Neural progenitor cell (in vitro differentiated cells): ENCODE results near the gene SLC12A7. TPM values are rescaled to one million over a fixed set of nuclear protein-coding genes. Genes with fewer than 3 reads are reported as not detected.

Experiments used
- DNase-seq: peaks from one replicate; pipeline ENCODE4 v3.0.0-alpha.2; 2016; ENCODE audit warnings: low spot score
- H2AFZ ChIP-seq: fragments of 200-600 bp; sonication (generic); replicated peaks from 2 replicates; pipeline ENCODE4 v1.6.1; 2016; ENCODE audit warnings: antibody characterized with exemption
- H3F3A ChIP-seq: fragments of 200-600 bp; sonication (generic); 2 replicates; pipeline ENCODE4 v1.6.1; 2016; ENCODE audit warnings: antibody characterized with exemption, low read depth
- H3K27ac ChIP-seq: fragments of 200-600 bp; sonication (generic); 2 replicates; pipeline ENCODE4 v1.5.1; 2016; ENCODE audit warnings: mild to moderate bottlenecking
- H3K27me3 ChIP-seq: fragments of 200-600 bp; sonication (generic); 2 replicates; pipeline ENCODE4 v1.6.1; 2016; ENCODE audit warnings: mild to moderate bottlenecking, moderate library complexity
- H3K36me3 ChIP-seq: fragments of 200-600 bp; sonication (generic); 2 replicates; pipeline ENCODE4 v1.5.1; 2016
- H3K4me1 ChIP-seq: fragments of 200-600 bp; sonication (generic); 2 replicates; pipeline ENCODE4 v1.6.1; 2016; ENCODE audit warnings: mixed run types
- H3K4me2 ChIP-seq: fragments of 200-600 bp; sonication (generic); 2 replicates; pipeline ENCODE4 v1.6.1; 2016
- H3K4me3 ChIP-seq: fragments of 200-600 bp; sonication (generic); 2 replicates; pipeline ENCODE4 v1.5.1; 2016
- H3K79me2 ChIP-seq: fragments of 200-600 bp; sonication (generic); 2 replicates; pipeline ENCODE4 v1.6.1; 2016; ENCODE audit warnings: low read depth
- H3K9ac ChIP-seq: fragments of 200-600 bp; sonication (generic); 2 replicates; pipeline ENCODE4 v1.6.1; 2016
- H3K9me3 ChIP-seq: fragments of 200-600 bp; sonication (generic); 2 replicates; pipeline ENCODE4 v1.5.1; 2016; ENCODE audit warnings: low read depth
- H4K20me1 ChIP-seq: fragments of 200-600 bp; sonication (generic); 2 replicates; pipeline ENCODE4 v1.6.1; 2016; ENCODE audit warnings: low read depth
- H3K27ac Mint-ChIP-seq: 3 replicates; pipeline ENCODE4 v1.8.0; 2021; ENCODE audit warnings: mixed read lengths
- H3K27me3 Mint-ChIP-seq: 2 replicates; pipeline ENCODE4 v1.8.0; 2022; ENCODE audit warnings: low read depth, mild to moderate bottlenecking, inconsistent platforms, moderate library complexity, mixed read lengths; ENCODE audit not compliant: insufficient read depth
- H3K36me3 Mint-ChIP-seq: 3 replicates; pipeline ENCODE4 v1.8.0; 2021; ENCODE audit warnings: mixed read lengths
- H3K4me1 Mint-ChIP-seq: 3 replicates; pipeline ENCODE4 v1.8.0; 2021; ENCODE audit warnings: mixed read lengths
- H3K4me3 Mint-ChIP-seq: 3 replicates; pipeline ENCODE4 v1.8.0; 2021; ENCODE audit warnings: mild to moderate bottlenecking, moderate library complexity, mixed read lengths
- H3K9me3 Mint-ChIP-seq: 3 replicates; pipeline ENCODE4 v1.8.0; 2020; ENCODE audit warnings: mixed read lengths
- EZH2 ChIP-seq: fragments of 200-600 bp; sonication (generic); IDR thresholded peaks from 2 replicates; pipeline ENCODE4 v1.6.1; 2017; ENCODE audit warnings: antibody characterized with exemption, mild to moderate bottlenecking, moderate library complexity
- EZH2phosphoT487 ChIP-seq: fragments of 200-600 bp; sonication (generic); IDR thresholded peaks from 2 replicates; pipeline ENCODE4 v1.6.1; 2017; ENCODE audit warnings: antibody characterized with exemption
- total RNA-seq: library from RNA; depleted of rRNA; stranded (reverse); fragments of >200 nt; gene quantifications from 2 replicates; pipeline ENCODE4 v1.2.3, GENCODE V29; 2015; ENCODE audit warnings: low replicate concordance
- TF ChIP-seq, protein P1 (sequence below): fragments of 200-600 bp; sonication (generic); IDR thresholded peaks from 2 replicates; pipeline ENCODE4 v1.5.1; 2017; ENCODE audit warnings: antibody characterized with exemption, mild to moderate bottlenecking

Gene SLC12A7
- total RNA-seq, 1 donor from 2014 or later: 7.5 TPM

DNA sequence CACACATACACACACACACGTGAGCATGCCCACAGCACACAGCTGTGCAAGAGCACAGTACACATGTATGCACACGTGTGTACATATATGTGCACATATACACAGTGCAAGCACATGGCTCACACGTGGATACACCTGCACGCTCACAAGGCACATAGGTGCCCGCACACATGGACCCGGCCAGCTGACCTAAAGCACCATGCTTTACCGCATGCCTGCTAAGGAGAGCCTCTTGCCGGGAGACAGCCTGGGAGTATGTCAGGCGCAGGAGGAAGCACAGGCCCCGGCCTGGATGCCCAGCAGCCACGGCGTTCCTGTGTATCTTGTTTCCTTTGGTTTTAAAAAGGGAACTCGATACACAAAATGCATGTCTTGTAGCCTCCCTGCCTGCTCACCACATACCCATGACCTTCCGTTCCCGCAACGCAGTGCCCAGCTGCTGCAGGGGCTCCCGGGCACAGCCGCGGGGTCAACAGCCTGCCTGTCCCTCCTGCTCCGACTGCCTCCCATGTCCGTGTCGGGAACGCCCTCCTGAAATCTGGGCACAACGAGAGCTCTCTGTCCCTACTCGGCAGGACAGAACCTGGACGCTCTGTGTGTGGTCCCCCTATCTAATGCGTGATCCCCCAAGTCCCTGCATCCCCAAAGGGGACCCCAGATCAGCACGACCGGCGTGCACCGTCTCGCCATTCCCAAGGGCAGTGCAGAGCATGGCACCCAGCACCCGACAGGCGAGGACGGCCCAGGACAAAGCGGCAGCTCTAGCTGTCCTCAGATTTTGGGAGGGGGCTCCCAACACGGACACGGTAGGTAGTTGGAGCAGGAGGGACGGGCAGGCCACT is 3.6 kb downstream of the SLC12A7 start:
- Histone ChIP-seq H3K79me2 (peaks cover 79% of the 10 kb centered on the region), H4K20me1 (peaks cover 78% of the 10 kb centered on the region), H3F3A (peaks cover 6% of the 10 kb centered on the region), H3K27me3 (no peaks in the 10 kb centered on the region), H3K4me2 (no peak overlapping the region), H3K4me3 (no peak overlapping the region), H3K9ac (no peak overlapping the region), H2AFZ (no peak overlapping the region), H3K4me1 (peaks cover 31% of the 10 kb centered on the region), H3K27ac (no peak overlapping the region), H3K9me3 (no peaks in the 10 kb centered on the region), H3K36me3 (no peaks in the 10 kb centered on the region)
- TF ChIP-seq, protein P1, sequence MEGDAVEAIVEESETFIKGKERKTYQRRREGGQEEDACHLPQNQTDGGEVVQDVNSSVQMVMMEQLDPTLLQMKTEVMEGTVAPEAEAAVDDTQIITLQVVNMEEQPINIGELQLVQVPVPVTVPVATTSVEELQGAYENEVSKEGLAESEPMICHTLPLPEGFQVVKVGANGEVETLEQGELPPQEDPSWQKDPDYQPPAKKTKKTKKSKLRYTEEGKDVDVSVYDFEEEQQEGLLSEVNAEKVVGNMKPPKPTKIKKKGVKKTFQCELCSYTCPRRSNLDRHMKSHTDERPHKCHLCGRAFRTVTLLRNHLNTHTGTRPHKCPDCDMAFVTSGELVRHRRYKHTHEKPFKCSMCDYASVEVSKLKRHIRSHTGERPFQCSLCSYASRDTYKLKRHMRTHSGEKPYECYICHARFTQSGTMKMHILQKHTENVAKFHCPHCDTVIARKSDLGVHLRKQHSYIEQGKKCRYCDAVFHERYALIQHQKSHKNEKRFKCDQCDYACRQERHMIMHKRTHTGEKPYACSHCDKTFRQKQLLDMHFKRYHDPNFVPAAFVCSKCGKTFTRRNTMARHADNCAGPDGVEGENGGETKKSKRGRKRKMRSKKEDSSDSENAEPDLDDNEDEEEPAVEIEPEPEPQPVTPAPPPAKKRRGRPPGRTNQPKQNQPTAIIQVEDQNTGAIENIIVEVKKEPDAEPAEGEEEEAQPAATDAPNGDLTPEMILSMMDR: no peak
- TF ChIP-seq EZH2phosphoT487: no peak
- TF ChIP-seq EZH2: no peak
- H3K27me3 Mint-ChIP-seq: peaks cover 5% of the 10 kb centered on the region
- H3K36me3 Mint-ChIP-seq: no peaks in the 10 kb centered on the region
- H3K4me3 Mint-ChIP-seq: peak overlapping the region; percentile 69
- no peak for DNase-seq
- no peak overlapping the region for H3K27ac Mint-ChIP-seq
- H3K9me3 Mint-ChIP-seq: no peaks in the 10 kb centered on the region
- peaks cover 29% of the 10 kb centered on the region for H3K4me1 Mint-ChIP-seq

DNA sequence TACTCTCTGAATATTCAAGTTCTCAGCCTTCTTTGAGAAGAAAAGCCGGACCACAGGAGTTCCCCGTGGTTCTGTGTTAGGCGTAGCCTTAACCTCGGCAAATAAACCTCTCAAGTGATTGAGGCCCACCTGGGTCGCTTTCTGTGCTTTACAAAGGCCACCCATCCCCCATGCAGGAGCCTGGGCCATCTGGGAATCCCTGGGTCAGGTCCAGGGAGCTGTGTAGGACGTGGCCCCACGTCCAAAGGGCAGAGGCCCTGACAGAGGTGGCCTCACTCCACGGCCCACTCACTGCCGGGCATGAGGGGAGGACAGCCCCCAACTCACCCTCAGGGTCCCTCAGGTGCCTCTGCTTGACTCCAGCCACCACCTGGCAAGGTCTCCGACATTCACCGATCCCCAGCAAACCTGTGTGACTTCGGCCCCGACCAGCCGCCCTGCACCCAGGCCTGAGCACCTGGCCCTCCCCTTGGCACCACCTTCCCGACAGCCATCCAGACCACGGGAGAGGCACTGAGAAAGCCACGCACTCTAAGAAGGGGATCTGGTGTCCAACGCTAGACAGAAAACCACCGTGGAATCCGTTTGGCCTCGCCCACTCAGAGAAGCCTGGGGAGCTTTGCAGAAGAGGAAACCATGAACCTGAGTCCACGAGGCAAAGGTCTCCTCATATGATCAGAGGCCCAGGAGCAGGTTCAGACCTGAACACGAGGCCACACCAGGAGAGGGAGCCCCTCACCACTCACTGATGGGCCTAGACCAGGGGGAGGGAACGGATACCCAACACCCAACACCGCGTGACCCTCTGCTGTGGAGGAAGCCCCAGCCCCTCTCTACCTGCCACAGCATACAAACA is 4.5 kb downstream of the SLC12A7 start:
- Mint-ChIP-seq H3K27ac (no peak overlapping the region), H3K4me3 (no peak overlapping the region), H3K4me1 (peaks cover 31% of the 10 kb centered on the region), H3K36me3 (no peaks in the 10 kb centered on the region), H3K27me3 (peaks cover 5% of the 10 kb centered on the region), H3K9me3 (no peaks in the 10 kb centered on the region)
- Histone ChIP-seq H3K27me3 (no peaks in the 10 kb centered on the region), H3K9ac (no peak overlapping the region), H3F3A (peaks cover 14% of the 10 kb centered on the region), H3K27ac (no peak overlapping the region), H3K4me3 (no peak overlapping the region), H4K20me1 (peaks cover 86% of the 10 kb centered on the region), H3K4me1 (peaks cover 39% of the 10 kb centered on the region), H3K4me2 (peak overlapping the region; percentile 0), H3K36me3 (no peaks in the 10 kb centered on the region), H3K79me2 (peaks cover 85% of the 10 kb centered on the region), H2AFZ (no peak overlapping the region), H3K9me3 (no peaks in the 10 kb centered on the region)
- TF ChIP-seq EZH2phosphoT487 (no peak), EZH2 (no peak)
- TF ChIP-seq, protein P1: no peak
- DNase-seq: no peak

DNA sequence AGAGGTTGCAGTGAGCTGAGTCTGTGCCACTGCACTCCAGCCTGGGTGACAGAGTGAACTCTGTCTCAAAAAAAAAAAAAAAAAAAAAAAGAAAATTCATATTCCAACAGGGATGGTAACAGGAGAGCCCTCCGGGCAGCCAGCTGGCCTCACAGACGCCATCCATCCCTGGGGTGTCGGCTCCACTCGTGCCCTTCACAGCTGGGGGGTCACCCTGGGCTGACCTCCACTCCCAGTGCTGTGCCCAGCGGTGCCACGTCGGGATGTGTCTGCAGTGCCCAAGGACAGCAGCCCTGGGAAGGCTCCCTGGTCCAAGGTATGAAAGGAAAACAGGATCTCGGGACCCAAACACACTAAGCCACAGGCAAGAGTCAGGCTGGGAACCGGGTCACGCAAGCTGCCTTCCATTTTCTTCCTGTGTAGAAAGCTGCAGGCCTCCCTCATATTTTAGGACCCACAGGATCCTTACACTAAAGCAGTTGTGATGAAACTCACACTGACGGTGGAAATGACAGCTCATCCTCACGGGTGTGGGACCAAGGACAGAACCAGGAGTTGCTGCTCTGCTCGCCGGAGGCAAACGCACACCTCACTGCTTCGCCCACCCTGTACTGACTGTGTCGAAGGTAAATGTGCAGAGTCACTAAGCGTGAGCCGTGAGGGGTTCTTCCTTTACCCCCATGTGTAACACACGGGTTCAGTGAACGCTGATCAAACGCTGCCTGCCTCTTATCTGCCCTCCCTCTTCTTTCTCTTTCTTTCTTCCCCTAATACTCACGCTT is 5.3 kb downstream of the SLC12A7 start:
- H3K27ac ChIP-seq: no peak overlapping the region
- H3K36me3 Mint-ChIP-seq: no peaks in the 10 kb centered on the region
- H3K27ac Mint-ChIP-seq: no peak overlapping the region
- H3K4me2 ChIP-seq: peak overlapping the region; percentile 0
- H3K4me1 Mint-ChIP-seq: peaks cover 40% of the 10 kb centered on the region
- peaks cover 46% of the 10 kb centered on the region for H3K4me1 ChIP-seq
- H3K27me3 Mint-ChIP-seq: peaks cover 5% of the 10 kb centered on the region
- H3K4me3 ChIP-seq: no peak overlapping the region
- H3K36me3 ChIP-seq: no peaks in the 10 kb centered on the region
- TF ChIP-seq EZH2: no peak
- TF ChIP-seq, protein P1: no peak
- TF ChIP-seq EZH2phosphoT487: no peak
- H3K4me3 Mint-ChIP-seq: no peak overlapping the region
- no peak overlapping the region for H2AFZ ChIP-seq
- no peaks in the 10 kb centered on the region for H3K27me3 ChIP-seq
- DNase-seq: no peak
- H3K9ac ChIP-seq: no peak overlapping the region
- no peaks in the 10 kb centered on the region for H3K9me3 ChIP-seq
- H3F3A ChIP-seq: peaks cover 23% of the 10 kb centered on the region
- H3K9me3 Mint-ChIP-seq: no peaks in the 10 kb centered on the region
- H4K20me1 ChIP-seq: peaks cover 94% of the 10 kb centered on the region
- peaks cover 84% of the 10 kb centered on the region for H3K79me2 ChIP-seq
